Liver (tissue), 9 donors: ENCODE results near the gene B9D2. TPM values are rescaled to one million over a fixed set of nuclear protein-coding genes. Genes with fewer than 3 reads are reported as not detected.

ENCODE experiments used
- DNase-seq: peaks from one replicate; pipeline ENCODE4 v3.0.0-alpha.2; 2017; ENCODE audit warnings: low spot score
- H3K27ac ChIP-seq, 2 donors: one replicate each; pipeline ENCODE4 v1.7.0; 2013; ENCODE audit warnings: inconsistent platforms in 2 of 2, low read length in 2 of 2, control low read depth in 1 of 2, low read depth in 1 of 2, mild to moderate bottlenecking in 1 of 2
- H3K27me3 ChIP-seq, 4 donors: one replicate each; pipeline versions ENCODE4 v1.6.1 to v1.7.0; 2013; ENCODE audit warnings: low read length in 3 of 4, inconsistent platforms in 1 of 4, mild to moderate bottlenecking in 1 of 4, moderate library complexity in 1 of 4; ENCODE audit not compliant: control insufficient read depth in 4 of 4, insufficient read depth in 4 of 4
- H3K36me3 ChIP-seq, 4 donors: one replicate each; pipeline versions ENCODE4 v1.6.1 to v1.7.0; 2013; ENCODE audit warnings: low read length in 3 of 4, mild to moderate bottlenecking in 3 of 4, low read depth in 1 of 4, moderate library complexity in 1 of 4; ENCODE audit not compliant: control insufficient read depth in 4 of 4, insufficient read depth in 3 of 4
- H3K4me1 ChIP-seq, 4 donors: one replicate each; pipeline versions ENCODE4 v1.6.1 to v1.7.0; 2013; ENCODE audit warnings: low read length in 3 of 4, mild to moderate bottlenecking in 3 of 4, moderate library complexity in 1 of 4; ENCODE audit not compliant: control insufficient read depth in 4 of 4, insufficient read depth in 4 of 4
- H3K4me3 ChIP-seq, 3 donors: one replicate each; pipeline versions ENCODE4 v1.6.1 to v1.7.0; 2013; ENCODE audit warnings: low read length in 3 of 3, control low read depth in 1 of 3, low read depth in 1 of 3, mild to moderate bottlenecking in 1 of 3
- H3K9ac ChIP-seq, 2 donors: one replicate each; pipeline ENCODE4 v1.7.0; 2013; ENCODE audit warnings: low read length in 2 of 2, mild to moderate bottlenecking in 2 of 2, moderate library complexity in 2 of 2, control low read depth in 1 of 2, low read depth in 1 of 2
- H3K9me3 ChIP-seq, 4 donors: one replicate each; pipeline versions ENCODE4 v1.6.1 to v1.7.0; 2013; ENCODE audit warnings: low read length in 3 of 4; ENCODE audit not compliant: control insufficient read depth in 4 of 4
- FOXA2 ChIP-seq: IDR thresholded peaks from 2 replicates; pipeline ENCODE4 v1.6.1; 2016; ENCODE audit warnings: antibody characterized with exemption
- GABPA ChIP-seq, 2 donors: IDR thresholded peaks in 1 of 2; conservative IDR thresholded peaks in 1 of 2; 2 replicates each; pipeline ENCODE4 v1.6.1; 2016; ENCODE audit warnings: antibody characterized with exemption in 2 of 2, mild to moderate bottlenecking in 1 of 2, moderate library complexity in 1 of 2
- HNF4G ChIP-seq: IDR thresholded peaks from 2 replicates; pipeline ENCODE4 v1.6.1; 2016; ENCODE audit warnings: antibody characterized with exemption
- NR2F2 ChIP-seq: IDR thresholded peaks from 2 replicates; pipeline ENCODE4 v1.6.1; 2016; ENCODE audit warnings: antibody characterized with exemption
- RAD21 ChIP-seq, 2 donors: IDR thresholded peaks; 2 replicates each; pipeline ENCODE4 v1.6.1; 2016; ENCODE audit warnings: antibody characterized with exemption in 2 of 2, mild to moderate bottlenecking in 2 of 2
- RXRA ChIP-seq, 2 donors: IDR thresholded peaks; 2 replicates each; pipeline ENCODE4 v1.6.1; 2017 to 2018; ENCODE audit warnings: antibody characterized with exemption in 2 of 2, mild to moderate bottlenecking in 1 of 2
- SP1 ChIP-seq: IDR thresholded peaks from 2 replicates; pipeline ENCODE4 v1.6.1; 2018; ENCODE audit warnings: antibody characterized with exemption, mild to moderate bottlenecking
- TAF1 ChIP-seq: conservative IDR thresholded peaks from 2 replicates; pipeline ENCODE4 v1.6.1; 2016; ENCODE audit warnings: antibody characterized with exemption, mild to moderate bottlenecking
- WGBS: extraction: QIAGEN DNeasy Blood & Tissue Kit; methylation state at CpG from one replicate; pipeline ENCODE4 v1.1.7; 2013; 5-methylcytosine and 5-hydroxymethylcytosine counted together
- polyA plus RNA-seq, 2 donors: library from polyadenylated mRNA; stranded (reverse) in 1 of 2; unstranded in 1 of 2; fragments of 200-250 nt in 1 of 2; fragments of >200 nt in 1 of 2; fragmentation: Nextera tagmentation in 1 of 2; extraction: Ambion mirVana in 1 of 2; gene quantifications; one replicate each; pipeline versions ENCODE4 v1.2.1 to v1.2.3, GENCODE V29; 2013 to 2015
- total RNA-seq, 2 donors: library from RNA; depleted of rRNA; stranded (reverse); fragments of >200 nt; gene quantifications; one replicate each; pipeline ENCODE4 v1.2.3, GENCODE V29; 2014
- TF ChIP-seq, protein P1 (sequence below): IDR thresholded peaks from 2 replicates; pipeline ENCODE4 v1.6.1; 2016; ENCODE audit warnings: antibody characterized with exemption
- TF ChIP-seq, protein P2 (sequence below): IDR thresholded peaks from 2 replicates; pipeline ENCODE4 v1.6.1; 2016; ENCODE audit warnings: antibody characterized with exemption, mild to moderate bottlenecking
- TF ChIP-seq, protein P3 (sequence below): IDR thresholded peaks from 2 replicates; pipeline ENCODE4 v1.6.1; 2016; ENCODE audit warnings: antibody characterized with exemption
- TF ChIP-seq, protein P4 (sequence below): fragments of 150-350 bp; IDR thresholded peaks from 2 replicates; pipeline ENCODE4 v1.5.1; 2017; ENCODE audit warnings: improper control_type of control experiment, low read depth, low read length; ENCODE audit not compliant: missing input control
- TF ChIP-seq, protein P5 (sequence below): IDR thresholded peaks from 2 replicates; pipeline ENCODE4 v1.6.1; 2016; ENCODE audit warnings: antibody characterized with exemption
- donor health status: healthy.
- donor health status: healthy.
- donor health status: healthy.
- donor health status: healthy.
- donor health status: healthy.

B9D2 gene
- total and polyA plus RNA-seq, 4 donors: 2.4 to 3.7 (median 3.0) TPM

DNA sequence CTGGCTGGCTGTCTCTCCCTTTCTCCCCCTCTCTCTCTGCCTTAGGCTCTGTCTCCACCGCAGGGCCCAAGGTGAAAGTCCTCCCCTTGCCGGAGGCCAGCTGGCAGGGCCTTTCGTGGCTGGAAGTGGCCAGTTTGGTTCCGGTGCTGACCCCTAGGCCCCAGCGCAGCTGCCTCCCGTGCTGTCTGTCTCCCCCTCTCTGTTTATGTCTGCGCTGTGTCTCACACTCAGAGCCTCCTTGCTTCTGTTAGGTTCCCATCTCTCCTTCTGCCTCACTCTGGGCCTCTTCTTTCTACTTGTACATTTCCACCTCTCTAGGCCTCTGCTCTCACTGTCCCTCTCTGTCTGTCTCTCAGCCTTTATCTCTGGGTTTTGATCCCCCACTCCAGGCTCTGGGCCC, 40.9 kb downstream of the B9D2 start:
- no peaks in the 10 kb centered on the region for H3K27me3 ChIP-seq
- DNase-seq: no peak
- TF ChIP-seq, protein P1, sequence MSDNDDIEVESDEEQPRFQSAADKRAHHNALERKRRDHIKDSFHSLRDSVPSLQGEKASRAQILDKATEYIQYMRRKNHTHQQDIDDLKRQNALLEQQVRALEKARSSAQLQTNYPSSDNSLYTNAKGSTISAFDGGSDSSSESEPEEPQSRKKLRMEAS: no peak
- TF ChIP-seq RAD21 (IDR thresholded peaks at IDR 0.05): no peak
- peak; percentile 28 for TF ChIP-seq NR2F2
- no peak for TF ChIP-seq FOXA2
- TF ChIP-seq, protein P2, sequence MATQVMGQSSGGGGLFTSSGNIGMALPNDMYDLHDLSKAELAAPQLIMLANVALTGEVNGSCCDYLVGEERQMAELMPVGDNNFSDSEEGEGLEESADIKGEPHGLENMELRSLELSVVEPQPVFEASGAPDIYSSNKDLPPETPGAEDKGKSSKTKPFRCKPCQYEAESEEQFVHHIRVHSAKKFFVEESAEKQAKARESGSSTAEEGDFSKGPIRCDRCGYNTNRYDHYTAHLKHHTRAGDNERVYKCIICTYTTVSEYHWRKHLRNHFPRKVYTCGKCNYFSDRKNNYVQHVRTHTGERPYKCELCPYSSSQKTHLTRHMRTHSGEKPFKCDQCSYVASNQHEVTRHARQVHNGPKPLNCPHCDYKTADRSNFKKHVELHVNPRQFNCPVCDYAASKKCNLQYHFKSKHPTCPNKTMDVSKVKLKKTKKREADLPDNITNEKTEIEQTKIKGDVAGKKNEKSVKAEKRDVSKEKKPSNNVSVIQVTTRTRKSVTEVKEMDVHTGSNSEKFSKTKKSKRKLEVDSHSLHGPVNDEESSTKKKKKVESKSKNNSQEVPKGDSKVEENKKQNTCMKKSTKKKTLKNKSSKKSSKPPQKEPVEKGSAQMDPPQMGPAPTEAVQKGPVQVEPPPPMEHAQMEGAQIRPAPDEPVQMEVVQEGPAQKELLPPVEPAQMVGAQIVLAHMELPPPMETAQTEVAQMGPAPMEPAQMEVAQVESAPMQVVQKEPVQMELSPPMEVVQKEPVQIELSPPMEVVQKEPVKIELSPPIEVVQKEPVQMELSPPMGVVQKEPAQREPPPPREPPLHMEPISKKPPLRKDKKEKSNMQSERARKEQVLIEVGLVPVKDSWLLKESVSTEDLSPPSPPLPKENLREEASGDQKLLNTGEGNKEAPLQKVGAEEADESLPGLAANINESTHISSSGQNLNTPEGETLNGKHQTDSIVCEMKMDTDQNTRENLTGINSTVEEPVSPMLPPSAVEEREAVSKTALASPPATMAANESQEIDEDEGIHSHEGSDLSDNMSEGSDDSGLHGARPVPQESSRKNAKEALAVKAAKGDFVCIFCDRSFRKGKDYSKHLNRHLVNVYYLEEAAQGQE: no peak
- TF ChIP-seq, protein P3, sequence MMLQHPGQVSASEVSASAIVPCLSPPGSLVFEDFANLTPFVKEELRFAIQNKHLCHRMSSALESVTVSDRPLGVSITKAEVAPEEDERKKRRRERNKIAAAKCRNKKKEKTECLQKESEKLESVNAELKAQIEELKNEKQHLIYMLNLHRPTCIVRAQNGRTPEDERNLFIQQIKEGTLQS: no peak
- TF ChIP-seq GABPA (IDR thresholded peaks at IDR 0.05 in 1 of 2, conservative IDR thresholded peaks at IDR 0.05 in 1 of 2): no peak
- TF ChIP-seq RXRA (IDR thresholded peaks at IDR 0.05): no peak
- peaks cover 1 to 27% (median 15%) of the 10 kb centered on the region in 4 donors for H3K36me3 ChIP-seq
- 40% methylated on average over 7 of the region's 7 CpGs for whole genome bisulfite sequencing
- no peak overlapping the region for H3K4me3 ChIP-seq
- peak overlapping the region; percentile 49 to 53 for H3K27ac ChIP-seq
- peaks cover 9 to 47% (median 22%) of the 10 kb centered on the region in 4 donors for H3K4me1 ChIP-seq
- H3K9ac ChIP-seq: no peak overlapping the region
- H3K9me3 ChIP-seq: no peaks in the 10 kb centered on the region

DNA sequence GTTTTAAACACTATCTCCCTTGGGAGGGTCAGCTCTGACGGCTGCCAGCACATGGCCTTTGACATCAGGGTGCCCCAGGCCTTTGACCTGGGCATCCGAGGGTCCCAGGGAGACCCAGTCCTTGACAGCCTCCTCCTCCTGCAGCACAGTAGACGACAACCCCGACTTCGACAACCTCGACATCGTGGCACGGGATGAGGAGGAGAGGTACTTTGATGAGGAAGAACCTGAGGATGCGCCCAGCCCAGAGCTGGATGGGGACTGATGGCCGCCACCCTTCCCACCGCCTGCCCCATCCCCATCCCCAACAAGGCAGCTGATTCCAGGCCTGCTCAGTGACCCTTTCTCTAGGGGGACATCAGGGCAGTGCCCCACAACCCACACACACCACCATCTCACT, 41.5 kb downstream of the B9D2 start:
- no peak overlapping the region for H3K4me3 ChIP-seq
- H3K27ac ChIP-seq: peak overlapping the region; percentile 49 to 53
- H3K9me3 ChIP-seq: no peaks in the 10 kb centered on the region
- no peak for DNase-seq
- H3K4me1 ChIP-seq: peaks cover 8 to 43% (median 20%) of the 10 kb centered on the region in 4 donors
- TF ChIP-seq FOXA2: no peak
- TF ChIP-seq RXRA (IDR thresholded peaks at IDR 0.05): no peak
- TF ChIP-seq TAF1: no peak
- TF ChIP-seq NR2F2: no peak
- H3K9ac ChIP-seq: no peak overlapping the region
- H3K36me3 ChIP-seq: peaks cover 1 to 29% (median 17%) of the 10 kb centered on the region in 4 donors
- H3K27me3 ChIP-seq: no peaks in the 10 kb centered on the region
- WGBS: 95% methylated on average over 11 of the region's 11 CpGs

DNA sequence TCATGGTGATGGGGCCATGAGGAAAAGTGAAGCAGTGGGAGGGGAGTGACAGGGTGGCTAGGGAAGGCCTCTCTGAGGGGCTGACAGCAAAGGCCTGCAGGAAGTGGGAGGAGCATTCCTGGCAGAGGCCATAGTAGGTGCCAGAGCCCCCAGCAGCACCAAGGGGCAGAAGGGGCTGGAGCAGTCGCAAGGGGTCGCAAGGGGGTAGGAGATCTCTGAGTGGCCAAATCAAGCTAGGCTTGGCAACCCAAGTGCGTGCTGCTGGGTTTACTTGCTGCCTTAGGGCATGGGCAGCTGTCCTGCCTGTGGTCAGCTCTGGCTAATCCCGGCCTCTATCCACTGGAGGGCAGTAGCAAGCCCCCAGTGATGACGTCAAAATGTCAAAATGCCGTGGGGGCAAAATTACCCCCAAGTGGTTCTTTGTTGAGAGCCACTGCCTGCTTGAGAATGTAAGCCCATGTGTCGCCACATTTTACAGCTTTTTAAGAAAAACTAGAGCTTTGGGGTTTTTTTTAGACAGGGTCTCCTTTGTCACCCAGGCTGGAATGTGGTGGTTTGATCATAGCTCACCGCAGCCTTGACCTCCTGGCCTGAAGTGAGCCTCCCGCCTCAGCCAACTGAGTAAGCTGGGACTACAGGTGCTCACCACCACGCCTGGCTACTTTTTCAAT, 42.2 kb downstream of the B9D2 start:
- H3K9ac ChIP-seq: no peak overlapping the region
- WGBS: 67% methylated on average over 10 of the region's 10 CpGs
- no peak for DNase-seq
- H3K27ac ChIP-seq: peak overlapping the region in 1 of 2 donors; percentile 53
- H3K4me3 ChIP-seq: no peak overlapping the region
- H3K36me3 ChIP-seq: peaks cover 1 to 35% (median 23%) of the 10 kb centered on the region in 4 donors
- TF ChIP-seq RXRA (IDR thresholded peaks at IDR 0.05) (no peak), HNF4G (no peak), SP1 (no peak), RAD21 (IDR thresholded peaks at IDR 0.05) (peak; percentile 57 to 77), GABPA (IDR thresholded peaks at IDR 0.05 in 1 of 2, conservative IDR thresholded peaks at IDR 0.05 in 1 of 2) (no peak)
- TF ChIP-seq, protein P4, sequence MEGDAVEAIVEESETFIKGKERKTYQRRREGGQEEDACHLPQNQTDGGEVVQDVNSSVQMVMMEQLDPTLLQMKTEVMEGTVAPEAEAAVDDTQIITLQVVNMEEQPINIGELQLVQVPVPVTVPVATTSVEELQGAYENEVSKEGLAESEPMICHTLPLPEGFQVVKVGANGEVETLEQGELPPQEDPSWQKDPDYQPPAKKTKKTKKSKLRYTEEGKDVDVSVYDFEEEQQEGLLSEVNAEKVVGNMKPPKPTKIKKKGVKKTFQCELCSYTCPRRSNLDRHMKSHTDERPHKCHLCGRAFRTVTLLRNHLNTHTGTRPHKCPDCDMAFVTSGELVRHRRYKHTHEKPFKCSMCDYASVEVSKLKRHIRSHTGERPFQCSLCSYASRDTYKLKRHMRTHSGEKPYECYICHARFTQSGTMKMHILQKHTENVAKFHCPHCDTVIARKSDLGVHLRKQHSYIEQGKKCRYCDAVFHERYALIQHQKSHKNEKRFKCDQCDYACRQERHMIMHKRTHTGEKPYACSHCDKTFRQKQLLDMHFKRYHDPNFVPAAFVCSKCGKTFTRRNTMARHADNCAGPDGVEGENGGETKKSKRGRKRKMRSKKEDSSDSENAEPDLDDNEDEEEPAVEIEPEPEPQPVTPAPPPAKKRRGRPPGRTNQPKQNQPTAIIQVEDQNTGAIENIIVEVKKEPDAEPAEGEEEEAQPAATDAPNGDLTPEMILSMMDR: peak; percentile 56
- TF ChIP-seq, protein P5, sequence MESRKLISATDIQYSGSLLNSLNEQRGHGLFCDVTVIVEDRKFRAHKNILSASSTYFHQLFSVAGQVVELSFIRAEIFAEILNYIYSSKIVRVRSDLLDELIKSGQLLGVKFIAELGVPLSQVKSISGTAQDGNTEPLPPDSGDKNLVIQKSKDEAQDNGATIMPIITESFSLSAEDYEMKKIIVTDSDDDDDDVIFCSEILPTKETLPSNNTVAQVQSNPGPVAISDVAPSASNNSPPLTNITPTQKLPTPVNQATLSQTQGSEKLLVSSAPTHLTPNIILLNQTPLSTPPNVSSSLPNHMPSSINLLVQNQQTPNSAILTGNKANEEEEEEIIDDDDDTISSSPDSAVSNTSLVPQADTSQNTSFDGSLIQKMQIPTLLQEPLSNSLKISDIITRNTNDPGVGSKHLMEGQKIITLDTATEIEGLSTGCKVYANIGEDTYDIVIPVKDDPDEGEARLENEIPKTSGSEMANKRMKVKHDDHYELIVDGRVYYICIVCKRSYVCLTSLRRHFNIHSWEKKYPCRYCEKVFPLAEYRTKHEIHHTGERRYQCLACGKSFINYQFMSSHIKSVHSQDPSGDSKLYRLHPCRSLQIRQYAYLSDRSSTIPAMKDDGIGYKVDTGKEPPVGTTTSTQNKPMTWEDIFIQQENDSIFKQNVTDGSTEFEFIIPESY: no peak
- H3K27me3 ChIP-seq: no peaks in the 10 kb centered on the region
- peaks cover 7 to 38% (median 20%) of the 10 kb centered on the region in 4 donors for H3K4me1 ChIP-seq
- H3K9me3 ChIP-seq: no peaks in the 10 kb centered on the region
